AG09319 (cell line): Measurements from ENCODE around the gene UBALD1.

Experiments used
- DNase-seq: peaks from one replicate; pipeline ENCODE4 v3.0.0-alpha.2; 2010; ENCODE audit warnings: low read depth; ENCODE audit errors: extremely low read depth
- CTCF ChIP-seq: IDR thresholded peaks from 2 replicates; pipeline ENCODE4 v1.5.1; 2011; ENCODE audit warnings: low read depth, mild to moderate bottlenecking, inconsistent platforms, low read length, moderate library complexity

The UBALD1 gene

DNA sequence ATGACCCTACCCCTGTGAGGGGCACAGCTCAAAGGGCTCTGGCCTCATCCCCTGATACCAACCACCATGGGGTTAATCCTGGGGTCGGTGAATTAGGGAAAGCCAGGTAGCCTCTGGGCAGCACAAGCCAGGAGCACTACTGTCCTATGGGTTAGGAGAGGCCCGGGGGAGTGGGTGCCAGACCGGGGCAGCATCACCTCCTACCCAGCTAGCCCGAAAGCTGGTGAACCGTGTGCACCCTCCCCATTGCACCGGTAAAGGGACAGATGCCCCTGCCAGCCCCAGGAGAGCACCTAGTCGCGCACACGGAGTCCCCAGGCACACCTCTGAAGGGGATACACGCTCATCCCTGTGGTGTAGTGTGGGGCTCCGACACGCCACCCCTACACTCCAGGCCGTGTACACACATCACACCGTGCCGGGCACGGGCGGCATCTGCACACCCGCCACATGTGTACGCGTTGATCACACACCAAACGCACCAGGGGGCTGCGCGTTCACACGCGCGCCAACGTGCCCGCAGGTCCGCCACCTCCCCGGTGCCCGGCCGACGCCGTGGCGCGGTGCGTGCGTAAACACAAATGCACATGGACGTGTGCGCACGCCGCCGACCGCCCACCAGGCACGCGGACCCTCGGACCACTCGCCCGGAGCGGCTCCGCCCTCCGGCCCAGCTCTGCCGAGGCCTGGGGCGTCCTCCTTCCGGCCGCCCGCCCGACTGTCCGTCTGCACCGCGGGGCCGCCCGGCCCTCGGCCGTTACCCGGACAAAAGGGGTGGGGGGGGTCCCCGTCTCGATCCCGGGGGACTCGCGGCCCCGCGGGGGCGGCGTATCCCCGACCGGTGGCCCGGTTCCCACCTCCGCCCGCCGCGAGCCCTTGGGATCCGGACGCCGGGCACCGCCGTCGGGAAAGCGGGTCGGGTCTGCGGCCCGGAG is 785 bp downstream of the UBALD1 start:
- no peak for DNase-seq
- TF ChIP-seq CTCF: no peak

GRCh38 chr16:4612977-4613635 is 1.6 kb downstream of the UBALD1 start:
- no peak for TF ChIP-seq CTCF
- DNase-seq: no peak

DNA sequence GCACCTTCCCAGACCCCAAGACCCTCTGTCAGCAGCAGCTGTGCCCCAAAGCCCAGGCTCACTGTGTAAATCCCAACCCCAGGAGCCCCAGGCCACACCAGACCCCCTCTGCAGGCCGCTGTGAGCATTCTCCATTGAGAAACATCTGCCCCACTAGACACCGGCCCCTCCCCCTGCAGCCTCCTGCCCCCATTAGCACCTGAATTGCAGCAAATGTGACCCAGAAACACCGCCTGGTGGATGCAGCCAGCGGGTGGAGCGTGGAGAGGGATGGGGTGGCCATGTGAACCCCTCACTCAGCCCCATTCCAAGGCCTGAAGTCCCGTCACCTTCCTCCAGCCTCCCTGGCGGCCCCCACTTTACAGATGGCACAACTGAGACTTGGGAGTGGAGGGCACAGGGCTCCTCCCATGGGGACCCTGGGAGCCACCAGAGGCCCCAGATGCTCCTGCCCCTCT is 2.2 kb downstream of the UBALD1 start:
- no peak for DNase-seq
- TF ChIP-seq CTCF: no peak; the same call in 1 of the 2 replicates

- DNase-seq: no peak
- no peak for TF ChIP-seq CTCF
Measured at GRCh38 chr16:4611337-4612021, 3.2 kb downstream of the UBALD1 start.

DNA sequence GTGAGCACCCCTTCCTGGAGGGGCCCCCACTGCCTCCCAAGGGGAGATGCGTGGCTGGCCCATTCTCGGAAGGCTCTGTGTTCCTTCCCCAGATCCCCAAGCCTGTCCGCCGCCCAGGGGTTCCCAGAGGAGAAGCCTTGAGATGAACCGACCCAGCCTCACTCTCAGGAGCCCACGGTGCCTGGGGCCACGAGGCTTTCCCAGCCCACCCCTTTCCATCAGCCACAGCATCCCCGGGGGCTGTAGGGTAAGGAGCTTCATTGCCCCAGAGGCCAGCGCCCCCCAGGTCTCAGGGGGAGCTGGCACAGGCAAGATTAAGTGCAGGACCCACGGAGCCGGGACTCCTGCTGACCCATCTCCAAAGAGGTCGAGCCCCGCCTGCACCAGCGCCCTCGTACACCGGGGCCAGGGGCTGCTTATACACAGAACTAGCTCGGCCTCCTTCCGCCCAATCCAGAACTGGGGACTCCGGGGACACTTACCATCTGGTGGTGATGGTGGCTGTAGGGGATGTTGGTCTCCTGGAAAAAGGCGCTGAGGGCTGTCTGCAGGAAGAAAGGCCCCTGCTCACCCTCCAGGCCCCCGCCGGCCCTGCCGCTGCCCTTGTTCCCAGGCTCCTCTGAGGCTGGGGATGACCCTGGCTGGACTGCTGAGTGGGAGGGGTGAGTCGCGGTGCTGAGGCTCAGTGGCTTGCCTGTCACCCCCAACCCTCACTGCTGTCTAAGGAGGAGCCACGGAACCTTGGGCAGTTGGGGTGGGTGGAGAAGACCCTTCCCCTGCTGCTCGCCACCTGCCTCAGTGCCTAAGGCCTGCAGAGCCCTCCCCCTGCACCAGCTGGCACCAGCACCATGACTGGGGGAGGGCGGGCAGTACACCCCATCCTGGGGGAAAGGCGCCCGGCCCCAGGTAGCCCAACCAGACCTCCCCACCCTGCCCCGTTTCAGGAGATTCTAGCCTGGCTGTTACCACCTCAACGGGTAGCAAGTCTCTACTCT is 4.4 kb downstream of the UBALD1 start:
- TF ChIP-seq CTCF: no peak
- no peak for DNase-seq

GRCh38 chr16:4609200-4610010 is 5.3 kb downstream of the UBALD1 start:
- TF ChIP-seq CTCF: no peak
- DNase-seq: no peak
